Colonic mucosa (tissue), 4 donors: ENCODE measurements around the gene CTDNEP1. TPM values are rescaled to one million over a fixed set of nuclear protein-coding genes. Genes with fewer than 3 reads are reported as not detected.
A peak's percentile ranks its signal among the peaks of the same experiment; 100 is the strongest.

Experiments used
- DNase-seq: peaks from one replicate; pipeline ENCODE4 v3.0.0-alpha.2; 2020
- H3K27ac ChIP-seq: fragments of 200-600 bp; one replicate; pipeline ENCODE4 v1.8.0; 2021
- H3K27me3 ChIP-seq: fragments of 200-600 bp; one replicate; pipeline ENCODE4 v1.8.0; 2021
- H3K36me3 ChIP-seq: fragments of 200-600 bp; one replicate; pipeline ENCODE4 v1.8.0; 2021
- H3K4me1 ChIP-seq: fragments of 200-600 bp; one replicate; pipeline ENCODE4 v1.8.0; 2021; ENCODE audit warnings: mild to moderate bottlenecking
- H3K4me3 ChIP-seq: fragments of 200-600 bp; one replicate; pipeline ENCODE4 v1.8.0; 2021
- H3K9ac ChIP-seq, 2 donors: one replicate each; pipeline ENCODE4 v1.7.0; 2013; ENCODE audit warnings: control low read depth in 2 of 2, low read depth in 2 of 2, low read length in 2 of 2
- H3K9me3 ChIP-seq: fragments of 200-600 bp; one replicate; pipeline ENCODE4 v1.8.0; 2021
- intact Hi-C: fragments of 100-400 bp; cut with DNase I; formaldehyde crosslinking; loops from one replicate; pipeline ENCODE4 v1.14.1; 2022
- total RNA-seq, 2 donors: library from RNA; stranded (reverse); fragmentation: NEBNext Ultra II Directional in 1 of 2; extraction: Animal tissue kit (Norgen Biotek cat#: 25700) in 1 of 2; gene quantifications; one replicate each; pipeline ENCODE4 v1.2.1, GENCODE V29; 2021
- TF ChIP-seq, protein P1 (sequence below): fragments of 200-600 bp; IDR thresholded peaks from one replicate; pipeline ENCODE4 v1.8.0; 2022; ENCODE audit warnings: antibody characterized with exemption, mild to moderate bottlenecking
- donor health status: healthy.
- donor health status: DM: no; HTN: no; CAD: no.
- donor health status: DM: no; HTN: no; CAD: no.

Gene CTDNEP1
- total RNA-seq, 2 donors from 2014 or later, result 124 to 145 TPM

DNA sequence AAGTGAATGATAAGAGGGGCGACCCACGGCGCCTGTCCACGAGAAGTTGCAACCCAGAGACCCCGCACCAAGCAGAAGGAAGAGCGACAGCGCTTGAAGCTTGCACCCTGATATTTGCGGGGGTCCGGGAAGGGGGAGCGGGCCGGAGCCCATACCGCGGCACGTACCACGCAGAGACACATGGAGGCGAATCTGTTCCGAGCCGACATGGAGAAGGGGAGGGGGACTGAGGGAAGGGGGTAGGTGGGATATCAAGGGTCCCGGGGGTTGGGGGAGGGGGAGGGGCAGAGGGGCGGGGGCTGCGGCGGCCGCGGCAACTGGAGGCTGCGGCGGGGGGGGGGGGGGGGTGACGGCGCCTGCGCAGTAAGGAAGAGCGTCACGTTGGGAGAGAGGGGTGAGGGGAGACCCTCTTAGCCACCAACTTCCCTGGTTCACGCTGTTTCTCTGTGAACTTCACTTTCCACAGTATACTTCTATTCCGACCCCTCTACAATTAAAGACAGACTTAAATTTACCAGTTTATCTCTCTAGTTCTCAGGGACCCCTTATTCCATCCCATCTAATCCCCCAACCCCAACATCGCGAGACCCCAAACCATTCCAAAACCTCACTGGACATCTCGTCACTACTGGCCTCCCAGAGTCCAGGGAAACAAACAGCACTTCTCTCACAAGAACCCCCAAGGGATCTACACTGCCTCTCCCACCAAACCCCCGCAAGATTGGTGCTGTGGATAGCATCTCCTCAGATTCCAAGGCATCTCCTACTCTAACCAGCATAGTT, 39.9 kb downstream of the CTDNEP1 start:
- H3K9ac ChIP-seq, result no peak overlapping the region
- H3K4me3 ChIP-seq, result no peak overlapping the region
- no peaks in the 10 kb centered on the region for H3K4me1 ChIP-seq
- H3K27me3 ChIP-seq, result no peaks in the 10 kb centered on the region
- intact Hi-C loops, result no loop called here
- DNase-seq, result no peak
- H3K27ac ChIP-seq, result no peak overlapping the region
- H3K36me3 ChIP-seq, result no peaks in the 10 kb centered on the region
- no peaks in the 10 kb centered on the region for H3K9me3 ChIP-seq
- TF ChIP-seq, protein P1, sequence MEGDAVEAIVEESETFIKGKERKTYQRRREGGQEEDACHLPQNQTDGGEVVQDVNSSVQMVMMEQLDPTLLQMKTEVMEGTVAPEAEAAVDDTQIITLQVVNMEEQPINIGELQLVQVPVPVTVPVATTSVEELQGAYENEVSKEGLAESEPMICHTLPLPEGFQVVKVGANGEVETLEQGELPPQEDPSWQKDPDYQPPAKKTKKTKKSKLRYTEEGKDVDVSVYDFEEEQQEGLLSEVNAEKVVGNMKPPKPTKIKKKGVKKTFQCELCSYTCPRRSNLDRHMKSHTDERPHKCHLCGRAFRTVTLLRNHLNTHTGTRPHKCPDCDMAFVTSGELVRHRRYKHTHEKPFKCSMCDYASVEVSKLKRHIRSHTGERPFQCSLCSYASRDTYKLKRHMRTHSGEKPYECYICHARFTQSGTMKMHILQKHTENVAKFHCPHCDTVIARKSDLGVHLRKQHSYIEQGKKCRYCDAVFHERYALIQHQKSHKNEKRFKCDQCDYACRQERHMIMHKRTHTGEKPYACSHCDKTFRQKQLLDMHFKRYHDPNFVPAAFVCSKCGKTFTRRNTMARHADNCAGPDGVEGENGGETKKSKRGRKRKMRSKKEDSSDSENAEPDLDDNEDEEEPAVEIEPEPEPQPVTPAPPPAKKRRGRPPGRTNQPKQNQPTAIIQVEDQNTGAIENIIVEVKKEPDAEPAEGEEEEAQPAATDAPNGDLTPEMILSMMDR, result no peak

DNA sequence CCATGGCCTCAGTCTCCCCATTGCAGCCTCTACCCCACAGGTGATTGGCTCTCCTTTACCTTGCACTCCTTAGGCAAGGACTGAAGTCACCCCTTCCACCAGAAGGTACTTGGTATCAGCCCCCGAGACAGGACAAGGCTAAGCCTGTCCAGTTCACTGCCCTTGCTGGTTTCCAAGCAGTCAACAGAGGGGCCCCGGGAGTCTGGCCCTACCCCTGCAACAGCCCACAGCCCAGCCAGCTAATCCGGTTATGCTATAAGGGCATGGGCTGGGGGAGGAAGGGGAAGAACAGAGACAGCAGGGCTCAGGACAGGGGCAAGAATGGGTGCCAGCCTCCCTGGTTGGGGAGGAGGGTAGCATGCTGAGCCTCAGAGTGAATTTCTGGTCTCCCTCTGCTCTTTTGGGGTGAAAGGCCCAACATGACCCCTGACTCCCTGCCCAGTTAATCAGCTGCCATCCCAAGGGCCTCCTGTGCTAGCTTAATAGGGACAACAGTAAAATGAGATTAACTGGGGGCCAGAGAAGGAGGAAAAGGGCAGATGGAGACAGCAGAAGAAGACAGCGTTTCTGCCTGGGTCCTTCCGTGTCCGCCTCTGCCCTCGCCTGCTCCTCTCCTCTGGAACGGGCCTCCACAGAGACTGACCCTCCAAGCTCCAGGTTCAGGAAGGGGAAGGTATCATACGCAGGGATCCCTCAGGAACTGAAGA, 42.6 kb downstream of the CTDNEP1 start:
- intact Hi-C loops, result no loop called here
- Histone ChIP-seq H3K27ac (no peak overlapping the region), H3K9me3 (no peaks in the 10 kb centered on the region), H3K27me3 (no peaks in the 10 kb centered on the region), H3K36me3 (no peaks in the 10 kb centered on the region), H3K4me1 (no peaks in the 10 kb centered on the region), H3K4me3 (no peak overlapping the region), H3K9ac (no peak overlapping the region)
- TF ChIP-seq, protein P1, result no peak
- DNase-seq, result no peak

DNA sequence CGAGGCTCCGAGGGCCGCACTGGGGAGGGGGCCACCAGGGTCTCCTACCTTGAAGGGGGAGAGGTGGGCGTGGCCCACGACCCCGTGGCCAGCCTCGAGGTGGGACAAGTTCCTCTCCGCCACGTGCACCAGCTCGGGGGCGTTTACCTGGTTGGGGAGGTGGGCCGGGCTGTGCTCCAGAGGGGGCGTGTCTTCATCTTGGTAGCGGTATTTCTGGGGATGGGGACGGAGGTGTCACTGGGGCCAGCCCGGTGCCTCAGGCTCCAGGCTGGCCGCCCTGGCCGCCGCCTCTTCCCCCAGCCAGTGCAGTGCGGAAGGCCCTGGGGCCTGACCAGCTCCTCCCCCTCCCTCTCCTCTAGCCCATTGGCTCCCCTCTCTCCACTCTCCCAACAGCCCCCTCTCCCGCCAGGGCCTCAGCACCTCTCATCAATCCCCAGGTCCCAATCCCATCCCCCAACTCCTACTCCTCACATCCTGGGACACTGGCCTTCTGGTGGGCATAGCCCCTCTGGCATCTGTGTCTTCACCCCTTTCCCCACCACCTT, 43.4 kb downstream of the CTDNEP1 start:
- Histone ChIP-seq H3K27ac (no peak overlapping the region), H3K36me3 (no peaks in the 10 kb centered on the region), H3K9ac (no peak overlapping the region), H3K4me1 (no peaks in the 10 kb centered on the region), H3K9me3 (no peaks in the 10 kb centered on the region), H3K27me3 (no peaks in the 10 kb centered on the region), H3K4me3 (no peak overlapping the region)
- DNase-seq, result no peak
- TF ChIP-seq, protein P1, result no peak
- intact Hi-C loops, result no loop called here

DNA sequence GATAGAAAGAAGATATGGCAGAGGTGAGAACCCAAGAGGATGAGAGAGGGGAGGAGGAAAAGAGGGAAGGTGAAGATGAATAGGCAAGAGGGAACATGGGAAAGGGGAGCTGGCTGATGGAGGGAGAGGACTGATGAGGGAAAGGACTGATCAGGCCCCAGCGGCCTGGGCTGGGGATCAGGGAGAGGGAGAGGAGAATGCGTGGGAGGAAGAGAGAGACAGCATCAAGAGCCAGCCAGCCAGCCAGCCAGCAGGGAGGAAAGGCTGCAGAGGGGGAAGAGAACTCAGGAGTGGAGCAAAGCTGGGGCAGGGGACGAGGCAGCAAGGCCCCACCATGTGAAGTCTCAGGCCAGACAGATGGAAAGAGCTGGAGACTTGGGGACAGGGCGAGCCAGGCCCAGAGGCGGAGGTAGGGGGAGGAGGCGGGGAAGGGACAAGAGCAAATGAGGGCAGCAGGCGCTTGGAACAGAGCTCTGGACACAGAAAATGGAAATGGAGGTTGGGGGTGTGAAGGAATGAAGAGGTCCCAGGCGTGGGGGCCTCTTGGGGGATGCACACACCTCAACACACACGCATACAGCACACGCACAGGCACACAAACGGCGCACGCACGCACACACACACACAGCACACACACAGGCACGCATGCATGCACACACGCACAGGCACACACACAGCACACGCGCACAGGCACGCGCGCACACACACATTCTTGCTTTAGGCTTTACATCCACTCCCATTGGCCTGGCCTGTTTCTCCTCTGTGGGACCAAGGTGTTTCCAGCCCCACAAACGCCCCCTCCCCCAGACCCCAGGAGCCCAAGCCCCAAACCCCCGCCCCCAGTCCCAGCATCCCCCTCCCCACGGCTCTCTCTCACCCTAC, 44.2 kb downstream of the CTDNEP1 start:
- H3K9me3 ChIP-seq, result no peaks in the 10 kb centered on the region
- TF ChIP-seq, protein P1, result no peak
- no peak overlapping the region for H3K27ac ChIP-seq
- intact Hi-C loops, result no loop called here
- H3K27me3 ChIP-seq, result no peaks in the 10 kb centered on the region
- DNase-seq, result no peak
- H3K36me3 ChIP-seq, result no peaks in the 10 kb centered on the region
- no peaks in the 10 kb centered on the region for H3K4me1 ChIP-seq
- H3K4me3 ChIP-seq, result no peak overlapping the region
- H3K9ac ChIP-seq, result no peak overlapping the region

DNA sequence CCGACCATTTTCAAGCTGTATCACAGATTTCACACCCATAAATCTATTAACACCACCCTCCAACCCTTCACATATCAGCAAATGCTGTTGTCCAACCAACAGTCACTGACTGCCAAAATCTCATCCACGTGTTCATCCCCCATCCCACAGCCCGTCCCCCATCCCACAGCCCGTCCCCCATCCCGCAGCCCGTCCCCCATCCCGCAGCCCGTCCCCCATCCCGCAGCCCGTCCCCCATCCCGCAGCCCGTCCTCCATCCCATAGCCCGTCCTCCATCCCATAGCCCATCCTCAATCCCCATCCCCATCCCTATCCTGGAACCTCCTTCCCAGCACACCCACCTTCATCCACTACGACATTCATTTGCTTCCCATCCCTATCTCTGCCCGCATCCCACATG, 46.0 kb downstream of the CTDNEP1 start:
- intact Hi-C loops, result no loop called here
- TF ChIP-seq, protein P1, result no peak
- no peak for DNase-seq
- no peak overlapping the region for H3K4me3 ChIP-seq
- H3K27me3 ChIP-seq, result no peaks in the 10 kb centered on the region
- no peaks in the 10 kb centered on the region for H3K36me3 ChIP-seq
- H3K9me3 ChIP-seq, result no peaks in the 10 kb centered on the region
- no peak overlapping the region for H3K27ac ChIP-seq
- H3K4me1 ChIP-seq, result no peaks in the 10 kb centered on the region
- H3K9ac ChIP-seq, result peak overlapping the region in 1 of 2 donors; percentile 57
